GM12878 (cell line): ENCODE results near the gene ADGRV1. TPM values are rescaled to one million over a fixed set of nuclear protein-coding genes. Genes with fewer than 3 reads are reported as not detected.

Source experiments
- ATAC-seq: fragments of 200-7000 bp; cut with Tn5 transposase; 3 replicates; pipeline ENCODE4 v1.9.1; 2020; ENCODE audit warnings: mild to moderate bottlenecking, moderate library complexity
- BruUV-seq: library from RNA; stranded (reverse); fragments of 400-500 nt; replicated peaks from 2 replicates; lab custom pipeline; 2021; lab: Mats Ljungman, UMichigan
- CTCF ChIA-PET: fragments of 300-600 bp; sonication (Branson Sonifier 250); formaldehyde crosslinking; extraction: SDS; loops from one replicate; lab custom pipeline; 2021; ENCODE audit warnings: inconsistent platforms; lab: Yijun Ruan, JAX
- POLR2A ChIA-PET: fragments of 350-600 bp; formaldehyde crosslinking; extraction: SDS; loops from one replicate; lab custom pipeline; 2021; ENCODE audit warnings: inconsistent platforms; lab: Charles Lee
- RAD21 ChIA-PET: fragments of 300-600 bp; sonication (Branson Sonifier 250); formaldehyde crosslinking; loops from one replicate; lab custom pipeline; 2023; ENCODE audit warnings: antibody characterized with exemption; ENCODE audit not compliant: unreplicated experiment; lab: Charles Lee
- SMC1A ChIA-PET: fragments of 300-600 bp; sonication (Branson Sonifier 250); formaldehyde crosslinking; loops from one replicate; lab custom pipeline; 2023; ENCODE audit not compliant: unreplicated experiment, uncharacterized antibody; lab: Charles Lee
- DNase-seq: peaks from one replicate; pipeline ENCODE4 v3.0.0-alpha.2; 2011; ENCODE audit warnings: low read depth, low spot score
- FAIRE-seq: peaks from 3 replicates; lab custom pipeline; 2011; peaks lifted over from hg19 to GRCh38; lab: Jason Lieb, UNC
- H2AFZ ChIP-seq: 2 replicates; pipeline ENCODE4 v1.6.0; 2011; ENCODE audit warnings: low read depth, low read length, control low read depth; ENCODE audit not compliant: control insufficient read depth
- H3K27ac ChIP-seq: 2 replicates; pipeline ENCODE4 v1.5.1; 2011; ENCODE audit warnings: control low read depth; ENCODE audit not compliant: control insufficient read depth, insufficient read depth
- H3K27me3 ChIP-seq, 2 experiments: replicated peaks in 1 of 2; 2 replicates each; pipeline versions ENCODE4 v1.6.0 to v1.6.1; 2011; ENCODE audit warnings: low read length in 1 of 2; ENCODE audit not compliant: control insufficient read depth in 2 of 2, insufficient read depth in 2 of 2
- H3K36me3 ChIP-seq, 2 experiments: 2 replicates each; pipeline ENCODE4 v1.5.1; 2011; ENCODE audit warnings: low read length in 1 of 2; ENCODE audit not compliant: control insufficient read depth in 2 of 2, insufficient read depth in 2 of 2
- H3K4me1 ChIP-seq: 2 replicates; pipeline ENCODE4 v1.6.1; 2011; ENCODE audit warnings: mild to moderate bottlenecking, low read length, moderate library complexity, mixed read lengths; ENCODE audit not compliant: control insufficient read depth, insufficient read depth
- H3K4me2 ChIP-seq: 2 replicates; pipeline ENCODE4 v1.6.0; 2011; ENCODE audit warnings: control low read depth; ENCODE audit not compliant: control insufficient read depth, insufficient read depth
- H3K4me3 ChIP-seq: fragments of 200-600 bp; sonication (generic); 2 replicates; pipeline ENCODE4 v1.5.1; 2016
- H3K79me2 ChIP-seq: 2 replicates; pipeline ENCODE4 v1.6.0; 2011; ENCODE audit warnings: low read length; ENCODE audit not compliant: control insufficient read depth, insufficient read depth
- H3K9ac ChIP-seq: 2 replicates; pipeline ENCODE4 v1.8.0; 2011; ENCODE audit warnings: low read length, control low read depth, mixed read lengths; ENCODE audit not compliant: control insufficient read depth, insufficient read depth
- H3K9me3 ChIP-seq: replicated peaks from 3 replicates; pipeline ENCODE4 v1.5.1; 2011; ENCODE audit warnings: mild to moderate bottlenecking, low read length; ENCODE audit not compliant: control insufficient read depth, insufficient read depth
- H4K20me1 ChIP-seq: 2 replicates; pipeline ENCODE4 v1.6.0; 2011; ENCODE audit not compliant: control insufficient read depth, insufficient read depth
- IRF3 ChIP-seq: fragments of 450-650 bp; IDR thresholded peaks from 2 replicates; pipeline ENCODE4 v1.6.1; 2014; ENCODE audit warnings: mild to moderate bottlenecking
- MYC ChIP-seq: IDR thresholded peaks from 2 replicates; pipeline ENCODE4 v1.6.1; 2011; ENCODE audit warnings: mild to moderate bottlenecking, low read length, moderate library complexity, inconsistent platforms; ENCODE audit not compliant: insufficient read depth, insufficient replicate concordance, insufficient read length, severe bottlenecking
- POLR2AphosphoS2 ChIP-seq: IDR thresholded peaks from 2 replicates; pipeline ENCODE4 v1.6.1; 2011; ENCODE audit warnings: low read depth, mild to moderate bottlenecking, low read length, improper control_type of control experiment, moderate library complexity
- SP1 ChIP-seq: IDR thresholded peaks from one replicate; pipeline ENCODE4 v1.6.1; 2011; ENCODE audit warnings: low read depth, low read length
- TAF1 ChIP-seq: IDR thresholded peaks from 2 replicates; pipeline ENCODE4 v1.6.1; 2011; ENCODE audit warnings: mild to moderate bottlenecking, low read depth, low read length, borderline replicate concordance
- WGBS: methylation state at CpG from one replicate; pipeline ENCODE4 v1.1.6; 2016; ENCODE audit warnings: low lambda C conversion rate; ENCODE audit not compliant: insufficient replicate concordance, insufficient coverage; ENCODE audit errors: missing lambda C conversion rate; 5-methylcytosine and 5-hydroxymethylcytosine counted together
- in situ Hi-C: fragments of 300-500 bp; cut with MboI; formaldehyde crosslinking; loops from 9 replicates; pipeline ENCODE4 v1.14.3; 2018; ENCODE audit warnings: mixed read lengths
- intact Hi-C: fragments of 100-400 bp; cut with micrococcal nuclease; formaldehyde crosslinking; loops from one replicate; pipeline ENCODE4 v1.14.2; 2022; ENCODE audit not compliant: unreplicated experiment
- polyA plus RNA-seq, 11 experiments: library from polyadenylated mRNA; depleted of rRNA in 4 of 11; unstranded in 6 of 11; stranded (reverse) in 5 of 11; fragments of >200 nt; fragmentation: Nextera tagmentation in 4 of 11; fragmentation: Illumina TruSeq in 1 of 11; extraction: Ambion mirVana in 4 of 11; extraction: Trizol in 1 of 11; gene quantifications; 1 replicate in 1 of 11; 2 replicates in 10 of 11; pipeline versions ENCODE4 v1.2.1 to v1.2.3, GENCODE V29; 2011 to 2016; ENCODE audit warnings: inconsistent platforms in 2 of 11, missing spikeins in 2 of 11, low read depth in 1 of 11
- total RNA-seq, 4 experiments: library from RNA; depleted of rRNA in 3 of 4; stranded (reverse); fragments of >200 nt in 3 of 4; fragmentation: Illumina TruSeq in 1 of 4; extraction: Trizol in 1 of 4; gene quantifications; 2 replicates each; pipeline versions ENCODE4 v1.2.1 to v1.2.3, GENCODE V29; 2013 to 2021

ADGRV1 gene
- total and polyA plus RNA-seq, 10 of the 15 experiments (the other 5 are each of a cell fraction or from before 2014, with no cell fraction given), result 0.04 to 8.1 (median 0.16) TPM; not detected in 1

- Histone ChIP-seq H3K4me2 (no peak overlapping the region), H3K9me3 (no peaks in the 10 kb centered on the region), H3K4me1 (peaks cover 22% of the 10 kb centered on the region), H3K4me3 (no peak overlapping the region), H3K79me2 (no peaks in the 10 kb centered on the region), H3K27me3 (no peaks in the 10 kb centered on the region)
- CTCF ChIA-PET, result interaction anchor here (1.0 kb wide), 1 partner anchor 227 kb away, joined by 3 read pairs; no protein-coding TSS in a partner anchor
- intact Hi-C loops, result loop anchor here (5.0 kb wide), 1 partner anchor 97 kb away; no protein-coding TSS in a partner anchor
- no peak for DNase-seq
- WGBS, result 92% methylated on average over 1 of the region's 1 CpG
- SMC1A ChIA-PET, result interaction anchor here (0.5 to 1.5 kb wide), 5 partner anchors 8 to 221 kb away, joined by 3 read pairs; no protein-coding TSS in a partner anchor
- FAIRE-seq, result no peak
- no peak for TF ChIP-seq TAF1
- no peak for TF ChIP-seq MYC
- no peak for TF ChIP-seq POLR2AphosphoS2
- no peak for TF ChIP-seq IRF3
- TF ChIP-seq SP1, result no peak
- TF ChIP-seq, all 136 proteins: peak for 0
- in situ Hi-C loops, result no loop called here
- ChIA-PET POLR2A (no interaction called here), RAD21 (no interaction called here)
- Histone ChIP-seq H4K20me1 (no peaks in the 10 kb centered on the region), H3K36me3 (no peaks in the 10 kb centered on the region), H2AFZ (no peak overlapping the region), H3K9ac (no peak overlapping the region), H3K27ac (no peak overlapping the region)
- no TSS peak for BruUV-seq
- ATAC-seq, result no peak
These were observed 601.0 kb downstream of the ADGRV1 start for GRCh38 chr5:91159647-91160046.
